ENCODE data around the gene MBTPS1.

- TF ChIP-seq, protein P1, sequence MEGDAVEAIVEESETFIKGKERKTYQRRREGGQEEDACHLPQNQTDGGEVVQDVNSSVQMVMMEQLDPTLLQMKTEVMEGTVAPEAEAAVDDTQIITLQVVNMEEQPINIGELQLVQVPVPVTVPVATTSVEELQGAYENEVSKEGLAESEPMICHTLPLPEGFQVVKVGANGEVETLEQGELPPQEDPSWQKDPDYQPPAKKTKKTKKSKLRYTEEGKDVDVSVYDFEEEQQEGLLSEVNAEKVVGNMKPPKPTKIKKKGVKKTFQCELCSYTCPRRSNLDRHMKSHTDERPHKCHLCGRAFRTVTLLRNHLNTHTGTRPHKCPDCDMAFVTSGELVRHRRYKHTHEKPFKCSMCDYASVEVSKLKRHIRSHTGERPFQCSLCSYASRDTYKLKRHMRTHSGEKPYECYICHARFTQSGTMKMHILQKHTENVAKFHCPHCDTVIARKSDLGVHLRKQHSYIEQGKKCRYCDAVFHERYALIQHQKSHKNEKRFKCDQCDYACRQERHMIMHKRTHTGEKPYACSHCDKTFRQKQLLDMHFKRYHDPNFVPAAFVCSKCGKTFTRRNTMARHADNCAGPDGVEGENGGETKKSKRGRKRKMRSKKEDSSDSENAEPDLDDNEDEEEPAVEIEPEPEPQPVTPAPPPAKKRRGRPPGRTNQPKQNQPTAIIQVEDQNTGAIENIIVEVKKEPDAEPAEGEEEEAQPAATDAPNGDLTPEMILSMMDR (IDR thresholded peaks at IDR 0.05) = no peak
- no peak for TF ChIP-seq POLR2A (IDR thresholded peaks at IDR 0.05)
- no peak for TF ChIP-seq EP300 (IDR thresholded peaks at IDR 0.05)
These were observed 44.7 kb downstream of the MBTPS1 start for GRCh38 chr16:84072014-84072413.
